HG03558 (cell line): ENCODE data around the gene CSK.

Source experiments
- ATAC-seq: cut with Tn5 transposase; IDR thresholded peaks from one replicate; pipeline ENCODE4 v1.9.1; 2021; ENCODE audit warnings: moderate number of reproducible peaks; ENCODE audit not compliant: unreplicated experiment; ENCODE audit errors: extremely low read depth

The CSK gene

DNA sequence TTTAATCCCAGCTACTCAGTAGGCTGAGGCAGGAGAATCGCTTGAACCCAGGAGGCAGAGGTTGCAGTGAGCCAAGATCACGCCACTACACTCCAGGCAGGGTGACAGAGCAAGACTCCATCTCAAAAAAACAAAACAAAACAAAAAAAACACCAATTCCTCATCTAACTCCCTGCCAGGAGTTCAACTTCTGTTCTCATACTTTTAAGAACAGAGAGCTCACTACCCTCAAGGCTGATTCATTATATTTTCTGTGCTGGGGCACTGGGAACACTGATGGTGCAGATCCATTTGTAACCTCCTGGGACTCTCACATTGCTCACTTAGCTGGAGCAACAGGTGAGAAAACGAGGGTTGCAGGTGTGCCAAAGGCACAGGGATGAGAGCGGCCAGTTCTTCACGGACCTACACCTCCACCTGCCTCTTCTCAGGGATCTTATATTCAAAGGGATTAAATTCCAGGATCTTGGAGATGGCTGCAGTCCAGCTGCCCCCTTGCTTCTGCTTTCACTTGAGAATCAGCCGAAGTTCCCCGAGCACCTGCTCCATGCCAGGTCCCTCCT, 12.3 kb upstream of the CSK start:
- ATAC-seq = no peak

DNA sequence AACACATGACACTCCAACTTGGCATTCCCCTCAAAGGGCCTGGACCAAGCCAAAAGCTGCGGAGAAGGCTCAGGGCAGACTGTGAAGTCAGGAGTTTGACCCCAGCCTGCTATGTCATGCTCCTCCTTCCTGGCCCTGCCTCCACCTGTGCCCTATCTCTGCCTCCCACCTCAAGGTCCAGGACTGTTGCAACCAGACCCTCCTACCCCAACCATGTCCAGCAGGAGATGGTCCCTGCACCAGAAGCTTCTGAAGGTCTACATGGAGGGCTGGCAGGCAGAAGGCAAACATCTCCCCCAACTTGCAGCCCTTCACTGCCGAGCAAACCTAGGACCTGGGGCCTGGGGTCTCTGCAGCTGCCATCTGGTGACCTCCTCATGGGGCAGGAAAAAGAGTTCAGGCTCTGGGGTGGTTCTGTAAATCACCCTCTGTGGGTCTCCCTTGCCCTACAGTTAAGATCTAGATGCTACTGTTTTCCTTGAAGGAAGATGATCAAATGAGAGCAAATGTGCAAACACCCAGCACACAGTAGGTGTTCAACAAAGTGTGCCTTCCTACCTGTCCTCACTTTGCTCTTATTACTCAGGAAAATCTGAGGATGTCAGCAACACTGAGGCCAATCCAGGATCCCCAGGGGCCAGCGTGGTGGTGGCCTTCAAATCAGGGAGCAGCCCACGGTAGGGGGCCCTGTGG, 11.5 kb upstream of the CSK start:
- ATAC-seq = no peak

DNA sequence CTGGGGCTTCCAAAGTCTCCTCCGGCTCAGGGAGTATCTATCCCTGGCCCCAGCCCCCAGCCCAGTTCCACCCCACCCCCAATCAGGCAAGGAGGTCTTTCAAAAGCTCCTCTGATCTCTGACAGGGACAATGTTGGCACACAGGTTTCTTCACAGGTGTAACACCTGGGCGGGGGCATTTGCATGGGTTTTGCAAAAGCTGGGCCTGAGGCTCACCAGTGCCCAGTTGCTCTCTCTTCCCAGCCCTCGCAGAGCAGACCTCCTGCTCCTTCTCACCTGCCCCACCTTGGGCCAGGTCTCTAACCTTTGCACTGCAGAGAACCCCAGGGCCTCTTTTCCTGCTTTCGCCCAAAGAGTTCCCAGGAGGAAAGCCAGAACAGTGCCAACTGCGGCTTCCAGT, 8.6 kb upstream of the CSK start:
- ATAC-seq = no peak

DNA sequence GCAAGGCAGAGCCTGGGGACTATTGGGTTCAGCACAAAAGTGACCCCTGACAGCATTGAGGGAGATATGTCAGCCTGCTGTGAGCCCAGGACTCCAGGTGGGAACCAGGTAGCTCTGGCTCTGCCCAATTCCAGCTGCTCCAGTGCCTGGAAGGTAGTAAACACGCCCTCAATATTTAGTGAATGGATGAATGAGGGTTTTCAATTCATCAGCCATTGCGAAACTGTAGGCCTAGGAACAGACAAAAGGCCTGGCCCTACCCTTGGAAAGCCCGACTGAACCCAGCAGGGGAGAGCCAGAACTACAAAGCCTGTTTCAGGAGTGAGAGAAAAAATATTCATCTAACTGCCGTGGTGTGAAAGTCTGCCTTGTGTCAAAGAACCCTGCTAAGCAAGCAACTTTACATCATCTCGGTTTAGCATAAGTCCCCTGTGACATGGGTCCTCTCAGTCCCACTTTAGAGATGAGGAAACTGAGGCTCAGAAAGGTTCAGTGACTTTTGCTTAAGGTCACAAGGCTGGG, 8.1 kb upstream of the CSK start:
- ATAC-seq = no peak

DNA sequence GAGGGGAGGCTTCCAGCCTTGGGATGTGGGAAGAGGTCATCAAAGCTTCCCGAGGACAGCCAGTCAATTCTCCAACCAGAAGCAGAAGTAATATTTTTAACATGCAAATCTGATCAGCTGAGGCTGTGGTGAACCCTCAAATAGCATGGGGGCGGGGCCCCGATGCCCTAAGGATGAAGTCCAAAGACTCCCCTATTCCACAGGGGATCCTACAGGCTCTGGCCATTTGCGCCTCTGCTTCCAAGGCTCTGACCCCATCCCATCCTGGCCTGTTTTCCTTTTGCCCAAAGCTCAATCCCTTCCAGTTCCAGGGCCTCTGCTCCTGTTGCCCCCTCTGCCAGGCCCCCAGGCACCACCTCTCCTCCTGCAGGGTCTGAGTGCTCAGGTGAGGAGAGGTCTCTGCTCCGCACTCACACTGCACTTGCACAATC, 6.7 kb upstream of the CSK start:
- no peak for ATAC-seq

DNA sequence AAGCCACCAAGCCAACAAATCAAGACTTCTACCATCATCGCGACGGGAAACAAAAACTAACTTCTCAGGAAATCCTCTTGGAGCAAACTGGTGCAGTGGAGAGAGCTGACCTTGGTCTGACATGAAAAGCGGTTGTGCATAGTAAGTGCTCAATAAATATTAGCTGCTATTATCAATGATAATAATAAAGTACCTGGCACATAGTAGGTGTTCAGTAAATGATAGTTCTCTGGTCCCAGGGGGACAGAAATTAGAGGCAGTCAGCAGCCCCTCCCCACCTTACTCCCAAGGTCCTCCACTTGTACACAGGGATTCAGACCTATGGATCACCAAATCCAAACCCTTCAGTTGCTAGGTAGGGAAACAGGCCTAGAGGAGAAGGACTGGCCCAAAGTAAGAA, 6.0 kb upstream of the CSK start:
- no peak for ATAC-seq

DNA sequence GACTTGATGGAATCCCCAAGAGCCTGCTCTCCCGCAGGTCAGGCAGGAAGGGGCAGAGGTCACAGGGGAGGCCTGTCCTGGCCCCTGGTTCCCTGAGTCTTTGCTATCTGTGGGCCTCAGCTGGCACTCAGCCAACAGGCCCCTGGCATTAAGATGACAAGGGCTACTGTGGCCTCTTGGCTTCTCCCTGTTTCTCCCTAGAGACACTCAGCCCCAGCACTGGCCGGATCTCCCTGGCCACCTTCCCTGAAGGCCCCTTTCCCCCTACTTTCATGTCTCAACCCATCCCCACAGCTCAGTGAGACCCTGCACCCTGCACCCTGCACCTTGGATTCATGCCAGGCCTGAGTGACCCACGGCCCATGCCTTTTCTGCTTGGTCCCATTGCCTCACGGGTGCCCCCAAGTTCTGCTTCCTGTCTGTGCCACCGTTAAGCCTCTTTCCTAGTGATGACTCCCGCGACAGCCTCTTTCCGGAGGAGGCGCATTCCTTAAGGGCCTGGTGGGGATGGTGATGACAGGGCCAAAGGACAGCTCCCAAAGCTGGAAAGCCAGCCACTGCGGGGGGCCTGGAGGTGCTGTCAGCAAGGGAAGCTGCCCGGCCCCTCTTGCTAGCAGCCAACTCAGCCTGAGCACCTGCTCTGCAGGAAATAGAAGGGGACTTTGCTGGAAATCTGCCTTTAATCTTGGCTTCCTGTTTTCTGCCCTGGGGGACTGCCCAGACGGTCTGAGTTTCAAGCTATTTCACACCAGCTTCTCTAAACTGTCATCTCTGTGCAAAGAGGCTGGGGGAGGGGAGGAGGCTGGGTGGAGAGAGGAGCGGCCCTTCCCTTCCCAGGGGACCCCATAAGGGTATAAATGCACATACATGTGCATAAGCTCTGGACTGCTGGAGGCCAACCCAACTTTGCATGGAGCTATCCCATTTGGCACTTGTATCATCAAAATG, 4.8 kb upstream of the CSK start:
- ATAC-seq = no peak

DNA sequence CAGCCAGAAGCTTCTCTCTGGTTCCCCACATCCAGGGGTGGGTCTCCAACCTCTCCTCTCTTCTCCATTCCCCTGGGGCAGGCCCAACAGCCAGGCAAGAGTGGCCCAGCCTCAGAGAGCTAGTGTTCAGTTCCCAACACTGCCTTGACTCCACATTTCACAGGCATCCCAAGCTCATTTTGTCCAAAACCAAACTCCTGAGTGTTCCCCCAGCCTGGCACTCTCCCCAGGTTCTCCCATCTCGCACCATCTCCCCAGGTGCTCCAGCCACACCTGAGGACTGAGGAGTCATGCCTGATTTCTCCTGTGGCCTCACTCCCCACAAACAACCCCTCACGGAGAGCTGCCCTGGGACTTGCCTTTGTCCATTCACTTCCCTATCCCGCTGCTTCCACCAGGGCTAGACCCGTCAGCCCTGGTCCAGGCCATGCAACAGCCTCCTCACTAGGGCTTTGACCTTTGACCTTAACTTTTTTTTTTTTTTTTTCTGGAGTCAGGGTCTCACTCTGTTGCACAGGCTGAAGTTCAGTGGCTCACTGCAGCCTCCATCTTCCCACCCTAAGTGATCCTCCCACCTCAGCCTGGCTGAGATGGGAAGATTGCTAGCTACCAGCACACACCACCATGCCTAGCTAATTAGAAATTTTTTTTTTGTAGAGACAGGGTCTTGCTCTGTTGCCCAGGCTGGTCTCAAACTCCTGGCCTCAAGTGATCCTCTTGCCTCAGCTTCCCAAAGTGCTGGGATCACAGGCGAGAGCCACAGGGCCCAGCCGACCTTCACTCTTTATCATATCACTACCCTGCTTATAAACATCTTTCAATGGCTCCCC, 3.9 kb upstream of the CSK start:
- ATAC-seq = no peak

DNA sequence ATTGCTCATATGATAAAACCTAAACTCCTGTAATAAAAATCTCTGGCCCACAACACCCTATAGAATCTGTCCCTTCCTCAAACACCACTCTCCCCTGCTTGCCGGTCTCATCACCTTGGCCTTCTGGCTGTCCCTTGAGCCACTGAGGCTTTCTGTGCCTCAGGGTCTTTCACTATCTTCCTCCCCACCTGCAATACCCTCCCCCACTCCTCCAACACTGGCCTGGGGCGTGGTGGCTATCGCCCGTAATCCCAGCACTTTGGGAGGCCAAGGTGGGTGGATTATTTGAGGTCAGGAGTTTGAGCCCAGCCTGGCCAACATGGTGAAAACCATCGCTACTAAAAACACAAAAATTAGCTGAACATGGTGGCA, 3.3 kb upstream of the CSK start:
- ATAC-seq = no peak

DNA sequence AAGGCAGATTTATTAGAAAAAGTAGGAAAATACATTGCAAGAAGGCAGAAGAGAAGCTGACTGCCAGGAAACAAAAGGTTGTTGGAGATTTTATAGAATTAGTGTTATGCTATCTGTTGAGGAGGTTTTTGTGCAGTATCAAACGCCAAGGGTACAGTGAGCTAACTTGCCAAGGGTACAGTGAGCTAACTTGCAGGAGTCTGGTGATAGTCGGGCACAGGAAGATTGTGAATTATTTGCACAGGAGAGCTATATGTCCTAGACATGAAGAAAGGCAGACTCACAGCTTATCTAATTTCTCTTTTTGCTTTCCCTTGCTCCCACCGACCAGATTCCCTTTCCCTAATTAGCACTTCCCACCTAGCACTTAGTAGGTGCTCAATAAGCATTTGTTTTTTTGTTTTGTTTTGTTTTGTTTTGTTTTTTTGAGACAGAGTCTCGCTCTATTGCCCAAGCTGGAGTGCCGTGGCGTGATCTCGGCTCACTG, 2.7 kb upstream of the CSK start:
- no peak for ATAC-seq

DNA sequence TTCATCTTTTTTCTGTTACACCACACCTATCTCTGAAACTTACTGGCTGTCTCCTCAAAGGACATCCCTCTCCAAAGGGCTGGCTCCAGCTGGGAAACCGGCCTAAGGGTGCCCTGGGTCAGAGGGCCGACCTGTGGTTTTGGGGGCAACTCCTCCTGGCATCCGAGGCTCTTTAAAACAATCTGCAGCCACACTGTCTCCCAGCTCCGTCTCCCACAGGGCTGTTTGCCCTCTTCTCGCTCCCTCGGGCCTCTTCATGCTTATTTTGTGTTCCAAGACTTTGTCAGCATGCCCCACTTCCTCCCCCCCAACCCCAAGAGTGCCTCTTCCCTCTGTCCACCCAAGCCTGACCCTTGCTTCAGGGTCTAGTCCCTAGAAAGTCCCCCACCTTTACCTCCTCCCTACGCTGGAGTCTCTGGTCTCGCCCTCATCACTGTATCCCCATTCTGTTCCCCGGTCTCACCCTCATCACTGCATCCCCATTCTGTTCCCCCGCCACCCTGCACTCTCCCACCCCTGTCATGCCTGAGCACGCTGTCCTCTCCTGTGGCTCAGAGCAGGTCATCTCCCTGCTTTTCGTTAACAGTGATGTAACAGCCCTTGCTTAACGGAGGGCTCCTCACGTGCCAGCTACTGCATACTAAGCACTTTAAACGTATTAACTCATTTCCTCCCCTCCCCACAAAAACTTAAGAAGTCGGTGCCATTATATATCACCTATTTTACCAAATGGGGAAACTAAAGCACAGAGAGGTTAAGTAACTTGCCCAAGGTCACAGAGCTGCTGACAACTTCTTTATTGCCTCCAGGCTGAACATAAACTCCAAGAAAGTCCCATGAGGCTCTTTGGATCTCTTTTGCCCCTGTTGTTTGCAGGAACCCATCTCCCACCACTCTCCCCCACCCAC, 1.1 kb upstream of the CSK start:
- ATAC-seq = no peak

DNA sequence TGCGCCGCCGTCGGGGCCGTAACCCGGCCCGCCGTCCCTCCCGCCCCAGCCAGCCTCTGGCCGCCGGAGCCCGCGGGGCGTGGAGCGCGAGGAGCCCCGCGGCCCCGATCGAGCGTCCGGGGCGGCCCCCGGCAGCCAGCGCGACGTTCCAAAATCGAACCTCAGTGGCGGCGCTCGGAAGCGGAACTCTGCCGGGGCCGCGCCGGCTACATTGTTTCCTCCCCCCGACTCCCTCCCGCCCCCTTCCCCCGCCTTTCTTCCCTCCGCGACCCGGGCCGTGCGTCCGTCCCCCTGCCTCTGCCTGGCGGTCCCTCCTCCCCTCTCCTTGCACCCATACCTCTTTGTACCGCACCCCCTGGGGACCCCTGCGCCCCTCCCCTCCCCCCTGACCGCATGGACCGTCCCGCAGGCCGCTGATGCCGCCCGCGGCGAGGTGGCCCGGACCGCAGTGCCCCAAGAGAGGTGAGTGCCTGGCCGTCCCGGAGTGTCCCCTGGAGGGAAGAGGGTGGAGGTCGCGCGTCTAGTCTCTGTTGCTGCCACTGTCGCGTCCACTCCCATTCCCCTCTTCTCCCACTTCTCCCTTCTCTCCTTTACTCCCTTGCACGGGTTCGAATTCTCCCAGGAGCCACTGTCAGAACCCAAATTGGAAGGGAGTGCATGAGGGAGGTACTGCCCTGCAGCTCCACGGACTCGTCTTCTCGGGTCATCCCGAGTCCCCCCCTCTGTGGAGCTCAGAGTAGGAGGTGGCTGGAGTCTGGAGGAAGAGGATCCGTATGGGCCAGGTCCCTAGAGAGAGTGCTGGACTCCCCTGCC, 585 bp downstream of the CSK start:
- ATAC-seq = no peak

DNA sequence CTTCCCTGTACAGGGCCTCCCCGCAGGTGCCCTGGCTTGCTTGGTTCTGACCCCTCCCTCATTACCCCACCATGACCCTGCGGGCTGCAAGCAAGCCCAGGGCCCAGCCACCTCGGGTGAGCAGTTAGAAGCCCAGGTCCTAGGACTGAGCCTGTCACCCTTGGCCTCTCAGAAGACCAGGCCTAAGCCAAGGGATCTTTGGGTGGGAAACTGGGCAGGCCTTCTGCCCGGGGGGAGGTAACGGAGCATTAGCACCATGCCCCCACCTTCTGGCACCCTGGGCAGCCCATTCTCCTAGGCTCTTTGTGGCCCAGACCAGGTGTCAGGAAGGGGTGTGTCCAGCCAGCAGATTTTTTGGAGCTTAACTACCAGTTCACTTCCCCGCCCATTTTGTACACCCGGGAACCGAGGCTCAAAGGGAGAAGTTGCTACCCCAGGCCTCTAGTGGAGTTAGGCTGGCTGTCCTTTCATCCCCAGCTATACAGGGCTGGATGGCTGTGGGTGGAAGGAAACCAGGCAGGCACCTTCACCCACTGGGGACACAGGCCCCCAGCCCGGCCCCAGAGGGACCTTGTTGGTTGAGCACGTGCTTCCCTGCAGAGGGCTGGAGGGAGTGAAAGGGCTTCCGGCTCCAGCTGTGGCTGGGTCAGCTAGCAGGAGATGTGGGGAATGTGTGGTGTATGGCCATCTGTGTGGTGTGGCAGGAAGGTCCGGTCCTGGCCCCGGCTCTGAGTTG, 1.4 kb downstream of the CSK start:
- ATAC-seq = no peak

DNA sequence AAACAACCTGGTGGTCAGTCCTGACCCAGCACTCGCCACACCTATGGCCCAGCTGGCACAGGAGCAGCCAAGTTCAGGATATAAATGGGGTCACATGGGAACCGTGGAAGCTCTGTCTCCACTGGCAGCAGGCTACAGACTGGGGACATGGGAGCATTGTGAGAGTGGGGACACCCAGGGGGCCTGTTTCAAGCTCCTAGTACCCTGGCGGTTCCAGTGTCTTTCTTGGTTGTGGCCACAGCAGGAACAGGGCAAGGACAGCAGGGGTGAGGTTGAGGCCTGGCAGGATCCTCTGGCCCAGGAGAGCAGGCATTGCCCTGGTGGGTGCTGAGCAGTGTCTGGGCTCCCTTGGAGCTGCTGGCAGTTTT, 1.9 kb downstream of the CSK start:
- no peak for ATAC-seq

DNA sequence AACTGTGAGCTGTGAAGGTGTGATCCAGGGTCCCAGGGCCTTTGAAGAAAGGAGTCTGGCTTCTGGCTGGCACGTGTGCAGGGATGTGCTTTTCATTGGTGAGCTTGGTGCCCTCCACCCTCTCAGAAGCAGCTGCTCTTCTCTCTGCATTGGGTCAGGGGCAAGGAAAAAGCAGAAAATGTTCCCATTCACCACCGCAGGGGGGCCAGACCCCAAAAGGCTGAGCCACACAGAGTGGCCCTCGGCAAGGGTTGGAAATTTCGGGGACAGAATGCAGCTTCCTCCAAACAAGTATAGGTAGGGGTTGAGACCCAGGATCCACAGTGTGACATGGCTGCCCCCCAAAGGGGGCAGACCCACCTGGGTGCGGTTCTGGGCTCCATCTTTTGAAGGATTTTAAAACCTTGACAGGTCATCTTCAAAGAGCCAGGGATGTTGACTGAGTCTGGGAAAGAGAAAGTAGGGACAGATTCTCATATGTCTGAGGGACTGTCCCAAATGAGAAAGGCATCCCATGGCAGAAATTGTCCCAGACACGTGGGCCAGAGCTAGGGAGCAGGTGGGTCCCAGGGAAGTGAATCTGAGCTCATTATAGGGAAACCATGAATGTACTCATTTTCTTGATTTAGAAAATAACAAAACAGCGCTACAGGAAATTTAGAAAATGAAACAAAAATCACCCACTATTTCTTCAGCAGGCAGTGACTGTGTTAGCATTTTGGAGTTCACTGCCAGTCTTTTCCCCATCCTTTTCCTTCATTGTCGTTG, 2.7 kb downstream of the CSK start:
- no peak for ATAC-seq

DNA sequence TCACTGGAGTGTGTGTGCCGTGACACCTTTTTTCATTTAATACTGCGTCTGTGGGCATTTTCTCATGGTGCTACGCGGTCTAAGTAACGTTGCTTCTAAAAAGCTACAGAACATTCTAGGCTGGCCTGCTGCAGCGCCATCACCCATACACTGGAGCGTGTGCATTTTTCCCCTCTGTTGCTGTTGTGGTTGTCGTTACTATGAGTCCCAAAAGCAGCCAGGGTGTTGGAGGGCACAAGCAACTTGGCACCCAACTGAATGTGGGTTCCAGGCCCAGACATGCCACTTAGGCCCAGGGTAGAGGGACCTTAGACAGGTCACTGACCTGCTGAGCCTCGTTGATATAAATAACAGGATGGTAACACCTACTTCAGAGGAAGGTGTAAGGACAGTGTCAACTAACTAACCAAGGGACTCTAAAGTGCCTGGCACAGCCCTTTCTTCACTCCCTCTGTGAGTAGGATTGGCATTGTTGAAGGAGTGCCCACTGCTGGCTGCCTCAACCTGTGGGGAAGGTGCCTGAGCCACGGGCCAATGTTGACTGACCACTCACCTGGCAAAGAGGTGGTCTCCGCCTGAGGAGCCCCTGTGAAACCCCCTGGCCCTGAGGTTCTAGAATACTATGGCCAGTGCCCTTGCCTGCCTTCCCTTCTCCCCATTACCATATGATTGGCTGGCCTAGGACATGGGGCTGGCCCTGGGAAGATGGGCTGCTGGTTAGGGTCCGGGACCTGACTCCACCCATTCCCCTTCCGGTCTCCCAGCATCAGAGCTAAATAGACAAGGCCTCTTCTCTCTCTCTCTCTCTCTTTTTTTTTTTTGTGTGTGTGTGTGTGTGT, 3.5 kb downstream of the CSK start:
- ATAC-seq = no peak
